H1 (cell line): ENCODE measurements around the gene ST3GAL3. TPM values are rescaled to one million over a fixed set of nuclear protein-coding genes. Genes with fewer than 3 reads are reported as not detected.
A peak's percentile ranks its signal among the peaks of the same experiment; 100 is the strongest.

Source experiments
- CTCF ChIA-PET: fragments of 300-600 bp; sonication (Branson Sonifier 250); formaldehyde crosslinking; loops from one replicate; lab custom pipeline; 2021; ENCODE audit not compliant: partially characterized antibody; lab: Charles Lee
- POLR2A ChIA-PET: fragments of 300-600 bp; sonication (Branson Sonifier 250); formaldehyde crosslinking; loops from one replicate; lab custom pipeline; 2021; ENCODE audit warnings: inconsistent platforms; ENCODE audit not compliant: partially characterized antibody; lab: Charles Lee
- DNase-seq, 2 experiments: peaks; one replicate each; pipeline versions ENCODE4 v3.0.0 to v3.0.0-alpha.2; 2010 to 2022; ENCODE audit warnings: low spot score in 2 of 2, low read depth in 1 of 2, mixed read lengths in 1 of 2
- FAIRE-seq: peaks from 2 replicates; lab custom pipeline; 2011; peaks lifted over from hg19 to GRCh38; lab: Jason Lieb, UNC
- H2AFZ ChIP-seq: 2 replicates; pipeline ENCODE4 v1.8.1; 2012; ENCODE audit warnings: low read length, inconsistent platforms
- H2AK5ac ChIP-seq: 2 replicates; pipeline ENCODE4 v1.6.1; 2013; ENCODE audit warnings: low read depth, low read length
- H2BK120ac ChIP-seq: replicated peaks from 2 replicates; pipeline ENCODE3; 2013; ENCODE audit warnings: low read depth, low read length, inconsistent platforms
- H2BK12ac ChIP-seq: 2 replicates; pipeline ENCODE4 v1.6.1; 2013; ENCODE audit warnings: low read depth, low read length
- H2BK15ac ChIP-seq: 2 replicates; pipeline ENCODE4 v1.6.1; 2013; ENCODE audit warnings: low read length
- H2BK20ac ChIP-seq: 2 replicates; pipeline ENCODE4 v1.6.1; 2013; ENCODE audit warnings: low read length
- H2BK5ac ChIP-seq: 2 replicates; pipeline ENCODE4 v1.6.1; 2013; ENCODE audit warnings: low read depth, low read length
- H3K14ac ChIP-seq: 2 replicates; pipeline ENCODE4 v1.6.1; 2013; ENCODE audit warnings: inconsistent platforms; ENCODE audit not compliant: insufficient read length
- H3K18ac ChIP-seq: 2 replicates; pipeline ENCODE4 v1.6.1; 2013; ENCODE audit warnings: low read length; ENCODE audit errors: extremely low read depth
- H3K23ac ChIP-seq: 2 replicates; pipeline ENCODE4 v1.6.1; 2013; ENCODE audit warnings: inconsistent platforms; ENCODE audit not compliant: insufficient read length
- H3K23me2 ChIP-seq: 2 replicates; pipeline ENCODE4 v1.6.1; 2013; ENCODE audit warnings: low read depth, low read length
- H3K27ac ChIP-seq: 2 replicates; pipeline ENCODE4 v1.6.1; 2011; ENCODE audit warnings: low read depth, low read length, inconsistent platforms
- H3K27me3 ChIP-seq, 4 experiments: replicated peaks in 1 of 4; 1 replicate in 1 of 4; 2 replicates in 3 of 4; pipeline versions ENCODE4 v1.6.1 to v1.8.1; 2011 to 2013; ENCODE audit warnings: low read length in 3 of 4, mild to moderate bottlenecking in 3 of 4, inconsistent platforms in 2 of 4, mixed read lengths in 2 of 4, moderate library complexity in 1 of 4; ENCODE audit not compliant: control insufficient read depth in 3 of 4, insufficient read depth in 3 of 4; ENCODE audit errors: extremely low read depth in 1 of 4
- H3K36me3 ChIP-seq, 4 experiments: 2 replicates each; pipeline versions ENCODE4 v1.6.1 to v1.8.1; 2011 to 2013; ENCODE audit warnings: mild to moderate bottlenecking in 4 of 4, low read length in 3 of 4, moderate library complexity in 2 of 4, control low read depth in 1 of 4, inconsistent platforms in 1 of 4; ENCODE audit not compliant: insufficient read depth in 4 of 4, control insufficient read depth in 2 of 4
- H3K4ac ChIP-seq: replicated peaks from 2 replicates; pipeline ENCODE3; 2013; ENCODE audit warnings: low read length, low read depth, mixed read lengths, inconsistent platforms; ENCODE audit not compliant: insufficient read length
- H3K4me1 ChIP-seq, 4 experiments: replicated peaks in 1 of 4; 1 replicate in 1 of 4; 2 replicates in 3 of 4; pipeline versions ENCODE4 v1.6.1 to v1.8.1; 2011 to 2013; ENCODE audit warnings: low read length in 3 of 4, inconsistent platforms in 2 of 4, mixed read lengths in 1 of 4; ENCODE audit not compliant: insufficient read depth in 4 of 4, control insufficient read depth in 3 of 4
- H3K4me2 ChIP-seq, 2 experiments: 2 replicates each; pipeline versions ENCODE4 v1.6.1 to v1.8.1; 2011 to 2013; ENCODE audit warnings: low read depth in 2 of 2, low read length in 2 of 2, control low read depth in 1 of 2, inconsistent platforms in 1 of 2, mild to moderate bottlenecking in 1 of 2; ENCODE audit not compliant: insufficient read depth in 1 of 2
- H3K4me3 ChIP-seq, 4 experiments: fragments of 200-600, 300-600 bp in 1 of 4; sonication (generic), shearing (Covaris generic), sonication (Bioruptor Twin) in 1 of 4; 2 replicates each; pipeline versions ENCODE4 v1.5.1 to v1.8.1; 2011 to 2016; ENCODE audit warnings: low read length in 4 of 4, low read depth in 3 of 4, control low read depth in 2 of 4, inconsistent platforms in 2 of 4, mild to moderate bottlenecking in 2 of 4, mixed read lengths in 1 of 4, moderate library complexity in 1 of 4; ENCODE audit not compliant: insufficient read depth in 2 of 4; ENCODE audit errors: extremely low read depth in 1 of 4
- H3K56ac ChIP-seq: replicated peaks from 2 replicates; pipeline ENCODE3; 2013; ENCODE audit warnings: low read depth, mild to moderate bottlenecking, mixed read lengths, low read length, inconsistent platforms; ENCODE audit not compliant: insufficient read length
- H3K79me1 ChIP-seq: 2 replicates; pipeline ENCODE4 v1.6.1; 2013; ENCODE audit warnings: low read depth, low read length, control low read depth
- H3K79me2 ChIP-seq, 2 experiments: 2 replicates each; pipeline versions ENCODE4 v1.6.1 to v1.8.1; 2012 to 2013; ENCODE audit warnings: low read length in 2 of 2, mild to moderate bottlenecking in 2 of 2, inconsistent platforms in 1 of 2; ENCODE audit not compliant: insufficient read depth in 2 of 2, control insufficient read depth in 1 of 2
- H3K9ac ChIP-seq, 4 experiments: replicated peaks in 1 of 4; 1 replicate in 1 of 4; 2 replicates in 3 of 4; pipeline versions ENCODE4 v1.6.1 to v1.8.1; 2011 to 2013; ENCODE audit warnings: low read depth in 3 of 4, low read length in 3 of 4, control low read depth in 2 of 4, mild to moderate bottlenecking in 2 of 4, moderate library complexity in 2 of 4, inconsistent platforms in 1 of 4; ENCODE audit errors: extremely low read depth in 1 of 4
- H3K9me3 ChIP-seq, 2 experiments: 2 replicates each; pipeline versions ENCODE4 v1.6.1 to v1.8.1; 2012 to 2013; ENCODE audit warnings: mild to moderate bottlenecking in 2 of 2, moderate library complexity in 2 of 2, control low read depth in 1 of 2, inconsistent platforms in 1 of 2, low read depth in 1 of 2, low read length in 1 of 2, mixed read lengths in 1 of 2; ENCODE audit not compliant: insufficient read depth in 2 of 2
- H4K20me1 ChIP-seq, 2 experiments: replicated peaks in 1 of 2; 2 replicates each; pipeline versions ENCODE3 to v1.8.1; 2011 to 2013; ENCODE audit warnings: inconsistent platforms in 2 of 2, low read length in 2 of 2, mild to moderate bottlenecking in 1 of 2; ENCODE audit not compliant: insufficient read depth in 2 of 2, control insufficient read depth in 1 of 2
- H4K5ac ChIP-seq: 2 replicates; pipeline ENCODE4 v1.6.1; 2013; ENCODE audit warnings: low read length, low read depth, mixed read lengths, inconsistent platforms; ENCODE audit not compliant: insufficient read length
- H4K8ac ChIP-seq: 2 replicates; pipeline ENCODE4 v1.8.0; 2013; ENCODE audit warnings: mild to moderate bottlenecking, moderate library complexity, low read length, inconsistent platforms; ENCODE audit not compliant: insufficient read depth; ENCODE audit errors: extremely low read depth
- H4K91ac ChIP-seq: replicated peaks from 2 replicates; pipeline ENCODE3; 2013; ENCODE audit warnings: low read length, mixed read lengths, inconsistent platforms; ENCODE audit not compliant: insufficient read length
- BCL11A ChIP-seq, 2 experiments: IDR thresholded peaks; one replicate each; pipeline ENCODE4 v1.6.1; 2011; ENCODE audit warnings: low read depth in 2 of 2, low read length in 2 of 2, mild to moderate bottlenecking in 2 of 2
- CTCF ChIP-seq, 3 experiments: IDR thresholded peaks; 1 replicate in 2 of 3; 2 replicates in 1 of 3; pipeline versions ENCODE4 v1.5.1 to v1.6.1; 2011; ENCODE audit warnings: low read length in 3 of 3, mild to moderate bottlenecking in 3 of 3, inconsistent platforms in 2 of 3, low read depth in 1 of 3, moderate library complexity in 1 of 3; ENCODE audit not compliant: insufficient read depth in 1 of 3; ENCODE audit errors: control extremely low read depth in 1 of 3
- GABPA ChIP-seq: IDR thresholded peaks from 2 replicates; pipeline ENCODE4 v1.6.1; 2011; ENCODE audit warnings: mild to moderate bottlenecking, low read length, moderate library complexity, borderline replicate concordance; ENCODE audit not compliant: insufficient read depth
- NRF1 ChIP-seq: IDR thresholded peaks from 2 replicates; pipeline ENCODE4 v1.6.1; 2011; ENCODE audit warnings: mild to moderate bottlenecking, low read depth, low read length, improper control_type of control experiment
- USF2 ChIP-seq: IDR thresholded peaks from 2 replicates; pipeline ENCODE4 v1.6.1; 2011; ENCODE audit warnings: low read length, improper control_type of control experiment
- WGBS, 2 experiments: shearing (Covaris generic) in 1 of 2; methylation state at CpG; one replicate each; pipeline versions ENCODE4 v1.1.6 to v1.1.7; 2013 to 2015; ENCODE audit warnings: low lambda C conversion rate in 2 of 2, mixed read lengths in 2 of 2, inconsistent platforms in 1 of 2, low coverage in 1 of 2, missing lambda C conversion rate in 1 of 2; ENCODE audit not compliant: insufficient replicate concordance in 2 of 2, insufficient coverage in 1 of 2, insufficient read length in 1 of 2; ENCODE audit errors: extremely low coverage in 1 of 2, missing lambda C conversion rate in 1 of 2; 5-methylcytosine and 5-hydroxymethylcytosine counted together
- polyA plus RNA-seq, 7 experiments: library from polyadenylated mRNA; depleted of rRNA in 3 of 7; stranded (reverse) in 5 of 7; unstranded in 2 of 7; fragments of >200 nt in 5 of 7; fragments of 200-250 nt in 2 of 7; gene quantifications; 1 replicate in 5 of 7; 2 replicates in 1 of 7; 4 replicates in 1 of 7; pipeline versions ENCODE4 v1.2.1 to v1.2.3, GENCODE V29; 2011 to 2013; ENCODE audit warnings: missing spikeins in 2 of 7, mixed read lengths in 2 of 7
- total RNA-seq: library from RNA; stranded (reverse); fragmentation: NEBNext Ultra II Directional; extraction: Animal tissue kit (Norgen Biotek cat#: 25700); gene quantifications from 2 replicates; pipeline ENCODE4 v1.2.1, GENCODE V29; 2021

ST3GAL3 gene
- total and polyA plus RNA-seq, 2 of the 8 experiments (the other 6 are each of a cell fraction or from before 2014, with no cell fraction given), result 6.8 to 7.0 TPM

GRCh38 chr1:43814401-43814800 lies 107.1 kb downstream of the ST3GAL3 start:
- CTCF ChIA-PET, result interaction anchor here (0.6 to 7.5 kb wide), 4 partner anchors 14 to 121 kb away, joined by 3 to 47 read pairs (median 3); partner anchors contain the start of gene ARTN
- H4K8ac ChIP-seq, result no peak overlapping the region
- 89% methylated on average over 2 of the region's 2 CpGs; no CpG with 5 or more reads in 1 of the 2 experiments for WGBS, 2 experiments

More at GRCh38 chr1:43814401-43814800, 107.1 kb downstream of the ST3GAL3 start:
- no peak overlapping the region for H2AK5ac ChIP-seq
- H3K4me1 ChIP-seq, result peaks cover 0 to 3% (median 0%) of the 10 kb centered on the region in 4 experiments; a peak in 2 of 7 replicates
- no peaks in the 10 kb centered on the region for H3K27me3 ChIP-seq
- TF ChIP-seq GABPA, result no peak
- no peak for TF ChIP-seq NRF1
- TF ChIP-seq USF2, result no peak
- no peak for TF ChIP-seq BCL11A (IDR thresholded peaks at IDR 0.05; ENCODE audit: low read depth in 2 of 2, low read length in 2 of 2)
- TF ChIP-seq CTCF (IDR thresholded peaks at IDR 0.05; ENCODE audit: control extremely low read depth in 1 of 3, insufficient read depth in 1 of 3, low read depth in 1 of 3, low read length in 3 of 3), result no peak
- no peak overlapping the region for H3K56ac ChIP-seq
- no peaks in the 10 kb centered on the region for H3K79me1 ChIP-seq
- no peak for FAIRE-seq
- H2BK15ac ChIP-seq, result no peak overlapping the region
- no peak overlapping the region for H4K5ac ChIP-seq
- no peak overlapping the region for H3K27ac ChIP-seq
- H4K20me1 ChIP-seq, result no peaks in the 10 kb centered on the region
- peaks cover 3% of the 10 kb centered on the region; the same call in 1 of the 2 replicates for H3K23me2 ChIP-seq
- no peak overlapping the region for H2AFZ ChIP-seq
- no peak for DNase-seq
- no peak overlapping the region for H3K9ac ChIP-seq
- H3K18ac ChIP-seq, result no peak overlapping the region
- no peaks in the 10 kb centered on the region for H3K79me2 ChIP-seq
- no peak overlapping the region for H4K91ac ChIP-seq
- H3K23ac ChIP-seq, result no peak overlapping the region
- H3K4me3 ChIP-seq, result no peak overlapping the region
- no peak overlapping the region for H2BK20ac ChIP-seq
- POLR2A ChIA-PET, result interaction anchor here (1.3 kb wide), 1 partner anchor 19 kb away, joined by 3 read pairs; no protein-coding TSS in a partner anchor
- peaks cover 0 to 4% (median 0%) of the 10 kb centered on the region in 4 experiments; a peak in 2 of 8 replicates for H3K36me3 ChIP-seq
- no peak overlapping the region for H3K4ac ChIP-seq
- H2BK12ac ChIP-seq, result no peak overlapping the region
- H3K14ac ChIP-seq, result no peak overlapping the region
- H2BK120ac ChIP-seq, result no peak overlapping the region
- peak overlapping the region; percentile 23; the same call in 1 of the 2 replicates for H2BK5ac ChIP-seq
- peaks cover 3% of the 10 kb centered on the region in 2 experiments; a peak in 1 of 4 replicates for H3K9me3 ChIP-seq
- H3K4me2 ChIP-seq, result no peak overlapping the region
